ENCODE results near the gene NCKAP5. TPM values are rescaled to one million over a fixed set of nuclear protein-coding genes. Genes with fewer than 3 reads are reported as not detected.
A peak's percentile ranks its signal among the peaks of the same experiment; 100 is the strongest.

NCKAP5 gene
- total and polyA plus RNA-seq, 2 of the 13 experiments (the other 11 are each of a cell fraction or from before 2014, with no cell fraction given): 0.01 TPM; not detected in 1

- TF ChIP-seq ZNF33A (CRISPR knock-in tag; IDR thresholded peaks at IDR 0.05; ENCODE audit: borderline replicate concordance): no peak
- no peak for TF ChIP-seq JUNB (CRISPR knock-in tag; IDR thresholded peaks at IDR 0.05; ENCODE audit: borderline replicate concordance)
Observed at GRCh38 chr2:132638313-132639040, 929.8 kb downstream of the NCKAP5 start (continued).

GRCh38 chr2:132636346-132636745, 931.9 kb downstream of the NCKAP5 start:
- DNase-seq (ENCODE audit: low spot score): no peak
- intact Hi-C loops (cut with micrococcal nuclease; ENCODE audit: unreplicated experiment): no loop called here
- WGBS (ENCODE audit: low lambda C conversion rate): 0% methylated on average over 1 of the region's 1 CpG
- TF ChIP-seq PLRG1 (conservative IDR thresholded peaks at IDR 0.05): no peak
- TF ChIP-seq NFRKB (IDR thresholded peaks at IDR 0.05): no peak
- Histone ChIP-seq H3K4me1 (ENCODE audit: insufficient read depth, low read length) (peaks cover 22% of the 10 kb centered on the region), H3K36me3 (replicated peaks in 1 of 2; ENCODE audit: control insufficient read depth in 1 of 2, insufficient read depth in 2 of 2, low read length in 2 of 2) (no peaks in the 10 kb centered on the region), H3K9ac (ENCODE audit: insufficient read depth, low read depth, low read length) (no peak overlapping the region), H3K79me2 (ENCODE audit: insufficient read depth, low read length) (no peaks in the 10 kb centered on the region), H2AFZ (ENCODE audit: low read length) (no peak overlapping the region), H3K27ac (ENCODE audit: extremely low read length, insufficient read depth, low read length) (no peak overlapping the region), H3K27me3 (ENCODE audit: control insufficient read depth in 1 of 2, insufficient read depth in 2 of 2, low read length in 2 of 2) (no peaks in the 10 kb centered on the region), H3K4me3 (replicated peaks in 1 of 3; ENCODE audit: insufficient read depth in 1 of 3, low read depth in 2 of 3, low read length in 3 of 3) (no peak overlapping the region), H4K20me1 (ENCODE audit: insufficient read depth, low read length) (no peaks in the 10 kb centered on the region), H3K9me3 (ENCODE audit: low read length) (no peaks in the 10 kb centered on the region), H3K4me2 (ENCODE audit: low read depth, low read length) (no peak overlapping the region)
- FAIRE-seq: no peak
- in situ Hi-C loops (cut with HindIII; ENCODE audit: extremely low pct_ligation_motif_present, low pct_unique_long_range_greater_than_20kb): no loop called here
- ChIA-PET POLR2A (no interaction called here), CTCF (ENCODE audit: low intra/inter-chr PET ratio, low total read pairs) (no interaction called here)
- BruUV-seq (replicated peaks): no TSS peak
- no peak for ATAC-seq

DNA sequence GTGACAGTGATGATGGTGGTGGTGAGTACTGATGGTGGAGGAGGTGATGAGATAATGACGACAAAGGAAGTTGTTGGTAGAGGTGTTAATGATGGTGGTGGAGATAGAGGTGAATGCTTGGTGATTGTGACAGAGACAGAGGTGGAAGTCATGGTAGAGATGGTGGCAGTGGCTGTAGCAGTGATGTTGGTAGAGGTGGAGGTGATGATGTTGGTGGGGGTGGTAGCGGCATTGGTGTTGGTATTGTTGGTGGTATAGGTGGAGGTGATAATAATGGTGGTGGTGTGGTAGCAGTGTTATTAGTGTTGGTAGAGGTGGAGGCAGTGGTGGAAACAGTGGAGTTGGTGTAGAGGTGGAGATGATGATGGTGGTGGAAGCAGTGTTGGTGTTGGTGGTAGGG, 934.6 kb downstream of the NCKAP5 start:
- Histone ChIP-seq H3K79me2 (ENCODE audit: insufficient read depth, low read length) (no peaks in the 10 kb centered on the region), H3K4me3 (replicated peaks in 1 of 3; ENCODE audit: insufficient read depth in 1 of 3, low read depth in 2 of 3, low read length in 3 of 3) (no peak overlapping the region), H3K4me1 (ENCODE audit: insufficient read depth, low read length) (peaks cover 22% of the 10 kb centered on the region), H3K27ac (ENCODE audit: extremely low read length, insufficient read depth, low read length) (no peak overlapping the region), H3K9me3 (ENCODE audit: low read length) (no peaks in the 10 kb centered on the region), H3K36me3 (replicated peaks in 1 of 2; ENCODE audit: control insufficient read depth in 1 of 2, insufficient read depth in 2 of 2, low read length in 2 of 2) (no peaks in the 10 kb centered on the region), H2AFZ (ENCODE audit: low read length) (no peak overlapping the region), H4K20me1 (ENCODE audit: insufficient read depth, low read length) (no peaks in the 10 kb centered on the region), H3K9ac (ENCODE audit: insufficient read depth, low read depth, low read length) (no peak overlapping the region), H3K4me2 (ENCODE audit: low read depth, low read length) (no peak overlapping the region), H3K27me3 (ENCODE audit: control insufficient read depth in 1 of 2, insufficient read depth in 2 of 2, low read length in 2 of 2) (no peaks in the 10 kb centered on the region)
- no peak for ATAC-seq
- WGBS (ENCODE audit: low lambda C conversion rate): 91% methylated on average over 2 of the region's 2 CpGs
- DNase-seq (ENCODE audit: low spot score): no peak
- BruUV-seq (replicated peaks): no TSS peak
- no peak for FAIRE-seq
- intact Hi-C loops (cut with micrococcal nuclease; ENCODE audit: unreplicated experiment) (no loop called here), in situ Hi-C loops (cut with HindIII; ENCODE audit: extremely low pct_ligation_motif_present, low pct_unique_long_range_greater_than_20kb) (no loop called here)
- CTCF ChIA-PET (ENCODE audit: low intra/inter-chr PET ratio, low total read pairs): no interaction called here
- POLR2A ChIA-PET: no interaction called here
- TF ChIP-seq TBL1XR1 (IDR thresholded peaks at IDR 0.05; ENCODE audit: borderline replicate concordance, low read length, partially characterized antibody) (no peak), FOXA1 (IDR thresholded peaks at IDR 0.05) (peak; percentile 19; the same call in 1 of the 2 replicates), FOXA1 (CRISPR knock-in tag; IDR thresholded peaks at IDR 0.05) (no peak), PHB2 (IDR thresholded peaks at IDR 0.05; ENCODE audit: partially characterized antibody) (peak; percentile 64), NFKBIZ (CRISPR knock-in tag; IDR thresholded peaks at IDR 0.05) (no peak), MXD4 (CRISPR knock-in tag; IDR thresholded peaks at IDR 0.05) (no peak), NFAT5 (CRISPR knock-in tag; IDR thresholded peaks at IDR 0.05) (no peak), BCL6 (CRISPR knock-in tag; IDR thresholded peaks at IDR 0.05) (no peak)
- TF ChIP-seq, protein P1, sequence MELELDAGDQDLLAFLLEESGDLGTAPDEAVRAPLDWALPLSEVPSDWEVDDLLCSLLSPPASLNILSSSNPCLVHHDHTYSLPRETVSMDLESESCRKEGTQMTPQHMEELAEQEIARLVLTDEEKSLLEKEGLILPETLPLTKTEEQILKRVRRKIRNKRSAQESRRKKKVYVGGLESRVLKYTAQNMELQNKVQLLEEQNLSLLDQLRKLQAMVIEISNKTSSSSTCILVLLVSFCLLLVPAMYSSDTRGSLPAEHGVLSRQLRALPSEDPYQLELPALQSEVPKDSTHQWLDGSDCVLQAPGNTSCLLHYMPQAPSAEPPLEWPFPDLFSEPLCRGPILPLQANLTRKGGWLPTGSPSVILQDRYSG (CRISPR knock-in tag; IDR thresholded peaks at IDR 0.05): no peak

All from HepG2 (cell line).